ENCODE measurements around the gene PRPF6. TPM values are rescaled to one million over a fixed set of nuclear protein-coding genes. Genes with fewer than 3 reads are reported as not detected.
A peak's percentile ranks its signal among the peaks of the same experiment; 100 is the strongest.

Gene PRPF6
- total and polyA plus RNA-seq, 2 donors from 2014 or later = 51.3 to 73.3 TPM

DNA sequence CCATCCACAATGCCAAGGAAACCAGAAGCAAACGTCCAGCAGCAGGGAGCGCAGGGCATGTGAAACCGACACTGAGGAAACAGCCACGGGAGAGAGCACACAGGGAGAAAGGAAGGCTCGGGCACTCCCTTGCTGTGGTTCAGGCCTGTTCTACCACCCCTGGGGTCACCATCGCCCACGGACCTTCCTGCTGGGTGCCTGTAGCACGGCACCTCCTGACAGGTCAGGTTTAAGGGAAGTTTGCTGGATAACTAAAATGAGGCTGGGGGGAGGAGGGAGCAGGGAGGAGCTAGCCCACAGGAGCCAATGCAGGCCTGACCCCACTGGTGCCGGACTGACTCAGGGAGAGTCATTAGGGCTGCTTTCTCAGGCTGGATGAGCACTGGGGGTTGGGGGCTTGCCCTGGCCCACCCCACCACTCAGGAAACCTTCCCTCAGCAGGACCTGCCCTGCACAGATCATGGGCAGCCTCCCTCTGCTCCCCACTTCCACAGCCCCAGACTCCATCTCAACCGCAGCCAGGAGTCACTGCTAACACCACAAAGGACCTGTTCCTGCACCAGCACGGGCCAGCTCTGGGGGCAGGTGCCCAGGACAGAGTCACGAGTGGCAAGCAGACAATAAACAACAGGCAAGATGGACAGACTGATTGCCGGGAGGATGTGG is 27.0 kb upstream of the PRPF6 start:
- H3K4me3 ChIP-seq (ENCODE audit: low read length in 3 of 3) = peak overlapping the region in 1 of 3 donors; percentile 78
- peaks cover under 1 to 56% (median 14%) of the 10 kb centered on the region in 3 donors for H3K4me1 ChIP-seq (ENCODE audit: control insufficient read depth in 2 of 3, insufficient read depth in 2 of 3, low read depth in 1 of 3, low read length in 3 of 3)
- DNase-seq (no peak), FAIRE-seq (no peak)
- H3K9me3 ChIP-seq (ENCODE audit: control insufficient read depth in 2 of 3, insufficient read depth in 1 of 3, low read length in 3 of 3) = no peaks in the 10 kb centered on the region
- intact Hi-C loops (cut with DNase I) = no loop called here
- H3K36me3 ChIP-seq (ENCODE audit: control insufficient read depth in 2 of 3, insufficient read depth in 3 of 3, low read length in 3 of 3) = no peaks in the 10 kb centered on the region
- H3K9ac ChIP-seq (ENCODE audit: low read length in 3 of 3) = peak overlapping the region in 1 of 3 donors; percentile 46
- TF ChIP-seq, protein P1, sequence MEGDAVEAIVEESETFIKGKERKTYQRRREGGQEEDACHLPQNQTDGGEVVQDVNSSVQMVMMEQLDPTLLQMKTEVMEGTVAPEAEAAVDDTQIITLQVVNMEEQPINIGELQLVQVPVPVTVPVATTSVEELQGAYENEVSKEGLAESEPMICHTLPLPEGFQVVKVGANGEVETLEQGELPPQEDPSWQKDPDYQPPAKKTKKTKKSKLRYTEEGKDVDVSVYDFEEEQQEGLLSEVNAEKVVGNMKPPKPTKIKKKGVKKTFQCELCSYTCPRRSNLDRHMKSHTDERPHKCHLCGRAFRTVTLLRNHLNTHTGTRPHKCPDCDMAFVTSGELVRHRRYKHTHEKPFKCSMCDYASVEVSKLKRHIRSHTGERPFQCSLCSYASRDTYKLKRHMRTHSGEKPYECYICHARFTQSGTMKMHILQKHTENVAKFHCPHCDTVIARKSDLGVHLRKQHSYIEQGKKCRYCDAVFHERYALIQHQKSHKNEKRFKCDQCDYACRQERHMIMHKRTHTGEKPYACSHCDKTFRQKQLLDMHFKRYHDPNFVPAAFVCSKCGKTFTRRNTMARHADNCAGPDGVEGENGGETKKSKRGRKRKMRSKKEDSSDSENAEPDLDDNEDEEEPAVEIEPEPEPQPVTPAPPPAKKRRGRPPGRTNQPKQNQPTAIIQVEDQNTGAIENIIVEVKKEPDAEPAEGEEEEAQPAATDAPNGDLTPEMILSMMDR (IDR thresholded peaks at IDR 0.05; ENCODE audit: borderline replicate concordance, extremely low read depth, insufficient read depth) = no peak
- peak overlapping the region in 1 of 2 donors; percentile 8 for H3K27ac ChIP-seq (ENCODE audit: low read depth in 2 of 2, low read length in 2 of 2)
- H3K27me3 ChIP-seq (ENCODE audit: control insufficient read depth, insufficient read depth, low read length) = no peaks in the 10 kb centered on the region

DNA sequence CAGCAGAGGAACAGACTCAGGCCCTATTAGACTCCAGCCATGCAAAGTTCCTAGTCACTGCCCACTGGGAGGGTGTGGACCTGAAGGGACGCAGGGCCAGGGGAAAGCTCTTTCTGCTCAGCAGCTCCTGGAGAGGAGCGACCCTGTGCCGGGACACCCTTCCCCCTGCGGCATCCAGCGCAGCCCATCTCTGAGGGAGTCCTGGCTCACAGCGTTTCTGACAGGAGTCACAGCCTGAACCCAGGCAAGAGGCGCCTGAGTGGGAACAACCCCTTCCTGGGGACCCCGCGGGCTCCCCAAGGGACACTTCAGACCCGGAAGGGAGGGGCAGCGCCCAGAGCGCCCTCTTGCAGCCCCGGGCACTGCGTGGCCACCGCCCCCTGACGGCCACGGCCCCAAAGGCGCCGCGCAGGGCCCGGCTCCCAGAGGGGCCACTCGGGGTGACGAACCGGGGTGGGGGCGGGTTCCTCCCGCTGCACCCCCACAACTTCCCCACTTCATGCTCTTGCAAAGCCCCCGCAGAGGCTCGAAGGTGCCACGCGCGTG is 25.6 kb upstream of the PRPF6 start:
- H3K27ac ChIP-seq (ENCODE audit: low read depth in 2 of 2, low read length in 2 of 2) = peak overlapping the region; percentile 88 to 92
- intact Hi-C loops (cut with DNase I) = no loop called here
- DNase-seq = peak in 2 of 5 donors; percentile 51 to 92
- peak overlapping the region; percentile 63 to 78 (median 73) for H3K4me3 ChIP-seq (ENCODE audit: low read length in 3 of 3)
- H3K9ac ChIP-seq (ENCODE audit: low read length in 3 of 3) = peak overlapping the region in 2 of 3 donors; percentile 89 to 93
- H3K4me1 ChIP-seq (ENCODE audit: control insufficient read depth in 2 of 3, insufficient read depth in 2 of 3, low read depth in 1 of 3, low read length in 3 of 3) = peaks cover 0 to 43% (median 5%) of the 10 kb centered on the region in 3 donors
- H3K9me3 ChIP-seq (ENCODE audit: control insufficient read depth in 2 of 3, insufficient read depth in 1 of 3, low read length in 3 of 3) = no peaks in the 10 kb centered on the region
- TF ChIP-seq, protein P1 (IDR thresholded peaks at IDR 0.05; ENCODE audit: borderline replicate concordance, extremely low read depth, insufficient read depth) = peak; percentile 33
- no peak for FAIRE-seq
- H3K36me3 ChIP-seq (ENCODE audit: control insufficient read depth in 2 of 3, insufficient read depth in 3 of 3, low read length in 3 of 3) = no peaks in the 10 kb centered on the region
- H3K27me3 ChIP-seq (ENCODE audit: control insufficient read depth, insufficient read depth, low read length) = no peaks in the 10 kb centered on the region

DNA sequence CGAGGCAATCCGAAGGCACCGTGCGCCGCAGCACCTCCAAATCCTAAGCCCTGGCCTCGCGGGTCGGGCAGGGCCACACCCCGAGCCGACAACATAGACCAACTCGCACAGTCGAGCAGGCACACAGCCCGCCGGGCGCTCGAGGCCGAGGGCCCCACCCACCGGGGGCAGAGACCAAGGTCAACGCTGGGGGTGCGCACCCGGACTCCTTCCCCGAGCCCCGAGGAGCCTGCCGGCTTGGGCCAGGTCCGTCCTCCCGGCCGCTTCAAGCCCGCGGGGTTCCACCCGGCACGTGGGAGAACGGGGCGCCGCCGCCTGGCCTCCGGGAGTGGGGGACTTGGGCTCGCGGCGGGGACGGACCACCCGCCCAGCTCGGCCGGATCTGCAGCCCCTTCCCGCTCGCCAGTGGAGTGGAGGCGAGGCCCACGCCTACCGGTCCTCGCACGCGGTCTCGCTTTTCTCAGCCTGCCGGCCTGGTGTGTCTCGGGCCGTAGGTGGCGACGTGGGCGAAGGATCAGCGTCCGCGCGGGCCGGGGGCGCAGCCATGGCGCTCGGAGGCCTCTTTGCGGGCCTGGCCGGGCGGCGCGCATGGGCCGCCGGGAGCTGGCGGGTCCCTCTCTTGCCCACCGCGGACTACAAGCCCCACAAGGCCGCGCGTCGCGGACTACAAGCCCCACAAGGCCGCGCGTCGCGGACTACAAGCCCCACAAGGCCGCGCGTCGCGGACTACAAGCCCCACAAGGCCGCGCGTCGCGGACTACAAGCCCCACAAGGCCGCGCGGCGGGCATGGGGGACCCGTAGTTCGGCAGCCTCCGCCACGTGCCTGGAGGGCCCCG is 24.9 kb upstream of the PRPF6 start, which contains the start of gene UCKL1:
UCKL1 (minus strand) TSS at position 590 of the 837 bp plus-strand sequence; CDS start at position 546, 44 bp downstream.
- Histone ChIP-seq H3K27ac (ENCODE audit: low read depth in 2 of 2, low read length in 2 of 2) (peak within 1 kb of the TSS; percentile 88 to 92), H3K27me3 (ENCODE audit: control insufficient read depth, insufficient read depth, low read length) (no peaks in the 10 kb centered on the region)
- peak; percentile 23 for FAIRE-seq

More for the DNA sequence above, 24.9 kb upstream of the PRPF6 start, which contains the start of gene UCKL1:
- Histone ChIP-seq H3K9ac (ENCODE audit: low read length in 3 of 3) (peak within 1 kb of the TSS; percentile 44 to 93 (median 89)), H3K4me1 (ENCODE audit: control insufficient read depth in 2 of 3, insufficient read depth in 2 of 3, low read depth in 1 of 3, low read length in 3 of 3) (peaks cover 0 to 36% (median 3%) of the 10 kb centered on the region in 3 donors), H3K36me3 (ENCODE audit: control insufficient read depth in 2 of 3, insufficient read depth in 3 of 3, low read length in 3 of 3) (no peaks in the 10 kb centered on the region), H3K4me3 (ENCODE audit: low read length in 3 of 3) (peak within 1 kb of the TSS; percentile 63 to 78 (median 73)), H3K9me3 (ENCODE audit: control insufficient read depth in 2 of 3, insufficient read depth in 1 of 3, low read length in 3 of 3) (no peaks in the 10 kb centered on the region)
- peak; percentile 87 to 98 (median 92) for DNase-seq
- TF ChIP-seq, protein P1 (IDR thresholded peaks at IDR 0.05; ENCODE audit: borderline replicate concordance, extremely low read depth, insufficient read depth) = no peak
- intact Hi-C loops (cut with DNase I) = no loop called here
